ENCODE data around the gene C14orf119.

GRCh38 chr14:23054000-23054811 is 41.1 kb upstream of the C14orf119 start:
- TF ChIP-seq POLR2AphosphoS5 (IDR thresholded peaks at IDR 0.05; ENCODE audit: borderline replicate concordance, low read depth, low read length) = no peak
- TF ChIP-seq EZH2 (IDR thresholded peaks at IDR 0.05) = no peak

Measured in SK-N-MC (cell line).